HG02840 (cell line): Measurements from ENCODE around the gene CAMTA1.

Experiments
- ATAC-seq: cut with Tn5 transposase; IDR thresholded peaks from one replicate; pipeline ENCODE4 v1.9.1; 2021; ENCODE audit warnings: mild to moderate bottlenecking, moderate library complexity, moderate number of reproducible peaks; ENCODE audit not compliant: unreplicated experiment, low FRiP score

Gene CAMTA1

GRCh38 chr1:7519861-7520395 lies 734.7 kb downstream of the CAMTA1 start:
- no peak for ATAC-seq

- ATAC-seq: no peak
These were observed 735.2 kb downstream of the CAMTA1 start for GRCh38 chr1:7520496-7520895.

GRCh38 chr1:7524341-7525337 lies 739.4 kb downstream of the CAMTA1 start:
- no peak for ATAC-seq

- no peak for ATAC-seq
These were observed 740.2 kb downstream of the CAMTA1 start for GRCh38 chr1:7525338-7526063.

- no peak for ATAC-seq
These were observed 741.1 kb downstream of the CAMTA1 start for GRCh38 chr1:7526196-7526866.

GRCh38 chr1:7526867-7527732 lies 741.8 kb downstream of the CAMTA1 start:
- ATAC-seq: no peak

GRCh38 chr1:7527733-7528045 lies 742.4 kb downstream of the CAMTA1 start:
- ATAC-seq: no peak

GRCh38 chr1:7528386-7529198 lies 743.3 kb downstream of the CAMTA1 start:
- no peak for ATAC-seq

GRCh38 chr1:7529917-7530316 lies 744.7 kb downstream of the CAMTA1 start:
- ATAC-seq: no peak

GRCh38 chr1:7531562-7532340 lies 746.5 kb downstream of the CAMTA1 start:
- no peak for ATAC-seq

- ATAC-seq: no peak
These were observed 747.8 kb downstream of the CAMTA1 start for GRCh38 chr1:7533006-7533405.

GRCh38 chr1:7534061-7534825 lies 749.0 kb downstream of the CAMTA1 start:
- ATAC-seq: no peak

- ATAC-seq: no peak
These were observed 749.8 kb downstream of the CAMTA1 start for GRCh38 chr1:7535016-7535415.

GRCh38 chr1:7535934-7536878 lies 751.0 kb downstream of the CAMTA1 start:
- no peak for ATAC-seq

GRCh38 chr1:7536891-7537591 lies 751.8 kb downstream of the CAMTA1 start:
- ATAC-seq: no peak

GRCh38 chr1:7538033-7538432 lies 752.8 kb downstream of the CAMTA1 start:
- ATAC-seq: no peak
